NCI-H345 treated with DMSO at 0.1 percent for 48 hours (cell line): ENCODE results near the gene ATMIN.

Source experiments
- DNase-seq: peaks from one replicate; lab custom pipeline; 2025; ENCODE audit not compliant: unreplicated experiment; lab: John Stamatoyannopoulos, UW

The ATMIN gene, protein sequence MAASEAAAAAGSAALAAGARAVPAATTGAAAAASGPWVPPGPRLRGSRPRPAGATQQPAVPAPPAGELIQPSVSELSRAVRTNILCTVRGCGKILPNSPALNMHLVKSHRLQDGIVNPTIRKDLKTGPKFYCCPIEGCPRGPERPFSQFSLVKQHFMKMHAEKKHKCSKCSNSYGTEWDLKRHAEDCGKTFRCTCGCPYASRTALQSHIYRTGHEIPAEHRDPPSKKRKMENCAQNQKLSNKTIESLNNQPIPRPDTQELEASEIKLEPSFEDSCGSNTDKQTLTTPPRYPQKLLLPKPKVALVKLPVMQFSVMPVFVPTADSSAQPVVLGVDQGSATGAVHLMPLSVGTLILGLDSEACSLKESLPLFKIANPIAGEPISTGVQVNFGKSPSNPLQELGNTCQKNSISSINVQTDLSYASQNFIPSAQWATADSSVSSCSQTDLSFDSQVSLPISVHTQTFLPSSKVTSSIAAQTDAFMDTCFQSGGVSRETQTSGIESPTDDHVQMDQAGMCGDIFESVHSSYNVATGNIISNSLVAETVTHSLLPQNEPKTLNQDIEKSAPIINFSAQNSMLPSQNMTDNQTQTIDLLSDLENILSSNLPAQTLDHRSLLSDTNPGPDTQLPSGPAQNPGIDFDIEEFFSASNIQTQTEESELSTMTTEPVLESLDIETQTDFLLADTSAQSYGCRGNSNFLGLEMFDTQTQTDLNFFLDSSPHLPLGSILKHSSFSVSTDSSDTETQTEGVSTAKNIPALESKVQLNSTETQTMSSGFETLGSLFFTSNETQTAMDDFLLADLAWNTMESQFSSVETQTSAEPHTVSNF

GRCh38 chr16:81035398-81035974 is at the start of gene ATMIN:
ATMIN (plus strand) TSS chr16:81035842; CDS start chr16:81035871, 29 bp downstream.
- DNase-seq: peak; percentile 83

- DNase-seq: no peak
These were observed 49.1 kb upstream of the ATMIN start for GRCh38 chr16:80986557-80986956.

DNA sequence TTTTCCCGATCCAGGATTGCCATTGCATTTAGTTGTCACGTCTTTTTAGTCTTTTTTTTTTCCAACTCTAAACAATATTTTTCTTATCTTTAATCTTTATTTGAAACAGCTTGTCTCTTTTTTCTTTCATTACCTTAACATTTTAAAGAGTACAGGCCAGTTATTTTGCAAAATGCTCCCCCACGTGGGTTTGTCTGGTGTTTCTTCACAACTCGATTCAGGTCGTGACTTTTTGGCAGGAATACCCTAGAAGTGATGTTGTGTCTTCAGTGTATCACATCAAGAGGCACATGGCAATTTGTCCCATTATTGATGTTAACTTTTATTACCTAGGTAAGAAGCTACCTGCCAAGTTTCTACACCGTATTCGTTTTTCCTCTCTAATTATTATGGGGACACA is 46.9 kb upstream of the ATMIN start:
- DNase-seq: no peak

DNA sequence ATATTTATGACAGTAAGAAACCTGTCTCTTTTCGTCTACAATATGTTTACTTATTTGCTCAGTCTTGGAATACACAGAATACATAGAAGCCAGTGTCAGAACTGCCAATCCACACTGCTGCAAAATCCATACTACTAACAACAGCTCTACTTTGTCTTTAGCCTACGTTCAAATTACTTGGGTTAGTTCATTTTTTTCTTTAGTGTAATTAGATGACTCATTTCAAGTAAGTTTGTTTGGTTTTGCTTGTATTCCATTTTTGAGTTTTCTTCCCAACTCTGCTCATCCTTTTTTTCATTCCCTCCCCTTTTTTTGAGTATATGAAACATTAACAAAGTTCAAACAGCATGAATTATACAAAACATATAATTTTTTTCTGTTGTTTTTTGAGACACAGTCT is 45.8 kb upstream of the ATMIN start:
- DNase-seq: no peak

GRCh38 chr16:80990577-80990976 is 45.1 kb upstream of the ATMIN start:
- DNase-seq: no peak

- DNase-seq: no peak
These were observed 44.7 kb upstream of the ATMIN start for GRCh38 chr16:80990978-80991377.

- no peak for DNase-seq
These were observed 43.7 kb upstream of the ATMIN start for GRCh38 chr16:80991792-80992430.

GRCh38 chr16:80992676-80993293 is 42.9 kb upstream of the ATMIN start:
- DNase-seq: no peak

GRCh38 chr16:80993307-80993706 is 42.3 kb upstream of the ATMIN start:
- no peak for DNase-seq

- DNase-seq: no peak
These were observed 41.8 kb upstream of the ATMIN start for GRCh38 chr16:80993834-80994233.

DNA sequence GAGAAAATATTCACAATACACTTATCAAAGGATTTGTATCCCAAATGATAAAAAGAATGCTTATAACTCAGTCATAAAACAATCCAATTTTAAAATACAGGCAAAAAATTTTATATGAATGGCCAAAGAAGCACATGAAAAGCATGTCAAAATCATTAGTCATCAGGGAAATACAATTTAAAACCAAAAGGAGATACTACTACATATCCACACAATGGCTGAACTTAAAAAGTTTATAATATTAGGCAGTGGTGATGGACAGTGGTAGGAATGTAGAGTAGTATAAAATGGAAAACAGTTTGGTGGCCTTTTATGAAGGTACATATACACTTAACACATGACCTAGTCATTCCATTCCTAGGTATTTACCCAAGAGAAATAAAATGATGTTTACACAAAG is 41.2 kb upstream of the ATMIN start:
- no peak for DNase-seq

DNA sequence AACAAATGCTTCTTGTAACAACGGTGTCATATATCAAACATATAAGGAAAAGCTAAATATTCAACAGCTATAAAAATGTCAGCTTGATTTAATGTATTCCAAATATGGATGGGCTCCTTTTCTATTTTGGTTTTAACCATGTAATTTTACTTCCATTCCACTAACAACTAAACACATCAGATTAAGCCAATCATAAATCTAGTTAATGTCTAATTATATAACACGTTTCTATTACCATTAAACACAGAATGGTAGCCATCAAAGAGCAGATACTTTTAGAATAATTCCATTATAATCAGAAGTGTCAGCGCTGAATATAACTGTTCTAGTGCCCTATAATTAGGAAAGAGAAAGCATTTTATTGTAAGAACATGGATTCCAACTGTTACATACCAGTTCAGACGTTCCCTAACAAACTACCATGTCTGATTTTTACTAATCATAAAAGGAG is 38.9 kb upstream of the ATMIN start:
- DNase-seq: no peak

- no peak for DNase-seq
These were observed 38.4 kb upstream of the ATMIN start for GRCh38 chr16:80997139-80997798.

DNA sequence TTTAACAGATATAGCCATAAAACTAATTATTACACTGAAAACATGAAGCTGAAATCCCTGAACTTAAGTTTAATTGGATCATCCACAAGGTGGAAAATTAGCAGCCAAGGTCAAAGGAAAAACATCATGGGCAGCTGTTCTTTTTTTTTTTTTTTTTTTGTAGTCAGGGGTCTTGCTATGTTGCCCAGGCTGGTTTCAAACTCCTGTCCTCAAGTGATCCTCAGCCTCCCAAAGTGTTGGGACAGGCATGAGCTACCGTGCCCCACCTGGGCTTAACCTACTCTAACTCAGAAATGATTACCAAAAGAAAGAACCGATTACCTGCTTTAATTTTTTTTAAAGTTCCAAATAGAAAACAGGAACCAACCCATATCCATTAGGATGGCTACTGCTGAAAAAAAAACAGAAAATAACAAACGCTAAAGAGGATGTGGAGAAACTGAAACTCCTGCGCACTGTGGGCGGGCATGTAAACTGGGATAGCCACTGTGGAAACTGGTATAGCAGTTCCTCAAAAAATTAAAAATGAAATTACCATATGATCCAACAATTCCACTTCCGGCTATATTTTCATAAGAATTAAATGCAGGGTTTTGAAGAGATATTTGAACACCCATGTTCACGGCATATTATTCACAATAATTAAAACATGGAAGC is 37.5 kb upstream of the ATMIN start:
- DNase-seq: no peak

GRCh38 chr16:81000873-81001272 is 34.8 kb upstream of the ATMIN start:
- DNase-seq: no peak

- no peak for DNase-seq
These were observed 34.3 kb upstream of the ATMIN start for GRCh38 chr16:81001330-81001729.

GRCh38 chr16:81003064-81003463 is 32.6 kb upstream of the ATMIN start:
- no peak for DNase-seq

DNA sequence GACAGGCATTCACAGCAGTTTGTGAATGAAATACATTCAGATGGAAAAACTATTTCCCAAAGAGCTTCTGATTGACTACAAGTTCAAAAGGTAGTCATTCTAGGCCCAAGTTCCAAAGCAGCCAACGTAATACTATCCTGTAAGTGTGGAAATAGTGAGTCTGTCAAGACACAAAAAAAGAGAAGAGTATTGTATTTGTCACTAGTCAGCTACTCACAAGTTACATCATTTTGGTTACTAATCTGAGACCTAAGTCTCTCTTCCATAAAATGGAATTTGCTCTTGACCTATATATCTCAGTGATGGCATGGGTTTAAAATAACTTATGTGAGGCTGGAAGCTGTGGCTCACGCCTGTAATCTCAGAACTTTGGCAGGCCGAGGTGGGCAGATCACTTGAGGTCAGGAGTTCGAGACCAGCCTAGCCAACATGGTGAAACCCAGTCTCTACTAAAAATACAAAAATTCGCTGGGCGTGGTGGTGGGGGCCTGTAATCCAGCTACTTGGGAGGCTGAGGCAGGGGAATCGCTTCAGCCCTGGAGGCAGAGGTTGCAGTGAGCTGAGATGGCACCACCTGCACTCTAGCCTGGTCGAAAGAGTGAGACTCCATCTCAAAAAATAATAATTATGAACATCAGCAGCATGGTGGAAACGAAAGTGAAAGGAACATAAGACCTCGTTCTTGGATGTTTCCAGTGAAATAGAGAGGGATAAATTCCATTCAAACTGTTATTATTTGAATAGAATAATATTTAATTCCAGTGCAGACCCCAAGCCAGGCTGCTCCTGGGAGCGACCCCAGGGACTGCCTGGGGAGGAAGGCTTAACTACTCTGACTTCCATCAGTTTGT is 31.8 kb upstream of the ATMIN start:
- no peak for DNase-seq
